Smooth muscle cell (in vitro differentiated cells): ENCODE results near the gene CPEB1. TPM values are rescaled to one million over a fixed set of nuclear protein-coding genes. Genes with fewer than 3 reads are reported as not detected.

Experiments used
- DNase-seq: peaks from one replicate; lab custom pipeline; 2025; ENCODE audit not compliant: unreplicated experiment; lab: John Stamatoyannopoulos, UW
- H2AFZ ChIP-seq: fragments of 200-600 bp; sonication (generic); 2 replicates; pipeline ENCODE4 v1.6.0; 2016; ENCODE audit warnings: antibody characterized with exemption, low read depth, mild to moderate bottlenecking
- H3F3A ChIP-seq: fragments of 200-600 bp; sonication (generic); 2 replicates; pipeline ENCODE4 v1.6.0; 2017; ENCODE audit warnings: antibody characterized with exemption, low read depth
- H3K27ac ChIP-seq: fragments of 200-600 bp; sonication (generic); 2 replicates; pipeline ENCODE4 v1.5.1; 2016; ENCODE audit warnings: low read depth, mild to moderate bottlenecking
- H3K27me3 ChIP-seq: fragments of 200-600 bp; sonication (generic); 2 replicates; pipeline ENCODE4 v1.6.1; 2016; ENCODE audit warnings: low read depth, mild to moderate bottlenecking
- H3K36me3 ChIP-seq: fragments of 200-600 bp; sonication (generic); 2 replicates; pipeline ENCODE4 v1.5.1; 2016; ENCODE audit warnings: low read depth
- H3K4me1 ChIP-seq: fragments of 200-600 bp; sonication (generic); 2 replicates; pipeline ENCODE4 v1.5.1; 2016; ENCODE audit warnings: low read depth
- H3K4me2 ChIP-seq: fragments of 200-600 bp; sonication (generic); 2 replicates; pipeline ENCODE4 v1.6.0; 2016; ENCODE audit warnings: mild to moderate bottlenecking
- H3K4me3 ChIP-seq: fragments of 200-600 bp; sonication (generic); 2 replicates; pipeline ENCODE4 v1.5.1; 2016; ENCODE audit warnings: mild to moderate bottlenecking
- H3K79me2 ChIP-seq: fragments of 200-600 bp; sonication (generic); 2 replicates; pipeline ENCODE4 v1.6.0; 2016; ENCODE audit warnings: low read depth, mild to moderate bottlenecking
- H3K9ac ChIP-seq: fragments of 200-600 bp; sonication (generic); 2 replicates; pipeline ENCODE4 v1.6.0; 2016; ENCODE audit warnings: low read depth
- H3K9me3 ChIP-seq: fragments of 200-600 bp; sonication (generic); replicated peaks from 2 replicates; pipeline ENCODE4 v1.5.1; 2016; ENCODE audit warnings: low read depth
- H4K20me1 ChIP-seq: fragments of 200-600 bp; sonication (generic); 2 replicates; pipeline ENCODE4 v1.6.0; 2016; ENCODE audit warnings: low read depth
- WGBS: methylation state at CpG from one replicate; pipeline ENCODE4 v1.1.7; 2016; ENCODE audit warnings: low lambda C conversion rate; 5-methylcytosine and 5-hydroxymethylcytosine counted together
- polyA plus RNA-seq: library from polyadenylated mRNA; unstranded; fragments of >200 nt; fragmentation: Nextera tagmentation; extraction: Ambion mirVana; gene quantifications from 2 replicates; pipeline ENCODE4 v1.2.1, GENCODE V29; 2016
- total RNA-seq: library from RNA; depleted of rRNA; stranded (reverse); fragments of >200 nt; gene quantifications from 2 replicates; pipeline ENCODE4 v1.2.3, GENCODE V29; 2014
- TF ChIP-seq, protein P1 (sequence below): fragments of 200-600 bp; sonication (generic); IDR thresholded peaks from 2 replicates; pipeline ENCODE4 v1.5.1; 2017; ENCODE audit warnings: borderline replicate concordance, mild to moderate bottlenecking, antibody characterized with exemption; ENCODE audit not compliant: insufficient read depth, poor library complexity, severe bottlenecking

The CPEB1 gene
- total and polyA plus RNA-seq, 2 experiments from 2014 or later, result 5.8 to 9.8 TPM

- Histone ChIP-seq H3K9me3 (no peaks in the 10 kb centered on the region), H3K79me2 (no peaks in the 10 kb centered on the region), H3K27ac (no peak overlapping the region), H4K20me1 (no peaks in the 10 kb centered on the region), H3K9ac (no peak overlapping the region), H3K4me2 (no peak overlapping the region), H3K4me3 (no peak overlapping the region), H2AFZ (no peak overlapping the region), H3K4me1 (no peaks in the 10 kb centered on the region), H3F3A (no peaks in the 10 kb centered on the region), H3K36me3 (no peaks in the 10 kb centered on the region), H3K27me3 (no peaks in the 10 kb centered on the region)
- TF ChIP-seq, protein P1, sequence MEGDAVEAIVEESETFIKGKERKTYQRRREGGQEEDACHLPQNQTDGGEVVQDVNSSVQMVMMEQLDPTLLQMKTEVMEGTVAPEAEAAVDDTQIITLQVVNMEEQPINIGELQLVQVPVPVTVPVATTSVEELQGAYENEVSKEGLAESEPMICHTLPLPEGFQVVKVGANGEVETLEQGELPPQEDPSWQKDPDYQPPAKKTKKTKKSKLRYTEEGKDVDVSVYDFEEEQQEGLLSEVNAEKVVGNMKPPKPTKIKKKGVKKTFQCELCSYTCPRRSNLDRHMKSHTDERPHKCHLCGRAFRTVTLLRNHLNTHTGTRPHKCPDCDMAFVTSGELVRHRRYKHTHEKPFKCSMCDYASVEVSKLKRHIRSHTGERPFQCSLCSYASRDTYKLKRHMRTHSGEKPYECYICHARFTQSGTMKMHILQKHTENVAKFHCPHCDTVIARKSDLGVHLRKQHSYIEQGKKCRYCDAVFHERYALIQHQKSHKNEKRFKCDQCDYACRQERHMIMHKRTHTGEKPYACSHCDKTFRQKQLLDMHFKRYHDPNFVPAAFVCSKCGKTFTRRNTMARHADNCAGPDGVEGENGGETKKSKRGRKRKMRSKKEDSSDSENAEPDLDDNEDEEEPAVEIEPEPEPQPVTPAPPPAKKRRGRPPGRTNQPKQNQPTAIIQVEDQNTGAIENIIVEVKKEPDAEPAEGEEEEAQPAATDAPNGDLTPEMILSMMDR, result no peak
- 73% methylated on average over 5 of the region's 5 CpGs for WGBS
- DNase-seq, result no peak
These were observed 95.4 kb downstream of the CPEB1 start for GRCh38 chr15:82551646-82552247.

- no peaks in the 10 kb centered on the region for H3K36me3 ChIP-seq
- no peaks in the 10 kb centered on the region for H4K20me1 ChIP-seq
- H3K9ac ChIP-seq, result no peak overlapping the region
- no peaks in the 10 kb centered on the region for H3F3A ChIP-seq
- no peaks in the 10 kb centered on the region for H3K4me1 ChIP-seq
- TF ChIP-seq, protein P1, result no peak
- no peaks in the 10 kb centered on the region for H3K79me2 ChIP-seq
- no peak overlapping the region for H3K4me2 ChIP-seq
- no peak overlapping the region for H2AFZ ChIP-seq
- H3K4me3 ChIP-seq, result no peak overlapping the region
- no peak for DNase-seq
- 94% methylated on average over 9 of the region's 9 CpGs for WGBS
- no peak overlapping the region for H3K27ac ChIP-seq
- no peaks in the 10 kb centered on the region for H3K9me3 ChIP-seq
- no peaks in the 10 kb centered on the region for H3K27me3 ChIP-seq
These were observed 97.9 kb downstream of the CPEB1 start for GRCh38 chr15:82549199-82549665.

- Histone ChIP-seq H3K27me3 (no peaks in the 10 kb centered on the region), H3K4me3 (no peak overlapping the region), H3K9me3 (no peaks in the 10 kb centered on the region), H3K36me3 (no peaks in the 10 kb centered on the region), H3K27ac (no peak overlapping the region), H3K79me2 (no peaks in the 10 kb centered on the region), H4K20me1 (no peaks in the 10 kb centered on the region), H2AFZ (no peak overlapping the region), H3K4me2 (no peak overlapping the region), H3K9ac (no peak overlapping the region), H3K4me1 (peaks cover under 1% of the 10 kb centered on the region), H3F3A (no peaks in the 10 kb centered on the region)
- 92% methylated on average over 2 of the region's 2 CpGs for WGBS
- no peak for DNase-seq
- TF ChIP-seq, protein P1, result no peak
These were observed 98.5 kb downstream of the CPEB1 start for GRCh38 chr15:82548700-82549099.

GRCh38 chr15:82545478-82545877 is 101.7 kb downstream of the CPEB1 start:
- H3K27me3 ChIP-seq, result no peaks in the 10 kb centered on the region

More at GRCh38 chr15:82545478-82545877, 101.7 kb downstream of the CPEB1 start:
- Histone ChIP-seq H3K9ac (no peak overlapping the region), H2AFZ (no peak overlapping the region), H3K4me2 (no peak overlapping the region), H3K4me3 (no peak overlapping the region), H3K79me2 (no peaks in the 10 kb centered on the region), H3K36me3 (no peaks in the 10 kb centered on the region), H3K27ac (no peak overlapping the region), H3F3A (peaks cover 8% of the 10 kb centered on the region), H4K20me1 (no peaks in the 10 kb centered on the region), H3K9me3 (no peaks in the 10 kb centered on the region), H3K4me1 (peaks cover 10% of the 10 kb centered on the region)
- TF ChIP-seq, protein P1, result no peak
- DNase-seq, result no peak
- WGBS, result 87% methylated on average over 6 of the region's 6 CpGs
